GM10266 (cell line): Measurements from ENCODE around the gene ZFAND3.
"Not testable (repeated sequence)": the region's sequence is repeated elsewhere in the genome, so short reads cannot be mapped to it uniquely, and the experiment has no call there.

Experiments
- DNase-seq: peaks from one replicate; pipeline ENCODE4 v3.0.0; 2012; ENCODE audit errors: extremely low spot score
- TF ChIP-seq, protein P1 (sequence below): IDR thresholded peaks from 2 replicates; pipeline ENCODE4 v1.5.1; 2012; ENCODE audit warnings: mild to moderate bottlenecking, low read depth; ENCODE audit not compliant: control insufficient read depth, insufficient read depth; ENCODE audit errors: missing control alignments

The ZFAND3 gene

DNA sequence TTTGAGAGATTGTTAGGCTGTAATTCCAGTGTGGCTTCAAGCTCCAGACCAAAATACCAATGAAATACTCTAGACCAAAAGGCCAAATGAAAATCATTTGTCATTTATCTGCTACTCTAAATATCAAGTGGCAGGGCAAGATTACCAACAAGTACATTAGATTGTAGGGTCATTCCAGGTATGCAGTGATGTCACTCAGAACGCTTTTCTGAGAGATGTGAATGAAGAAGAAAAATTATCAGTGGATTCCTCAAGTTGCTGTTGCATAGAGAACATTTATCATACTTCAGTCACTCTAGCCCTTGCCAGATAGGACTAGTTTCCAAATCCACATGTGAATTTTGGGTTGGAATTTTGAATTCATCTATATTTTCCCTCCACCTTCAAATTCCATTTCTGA is 65.0 kb downstream of the ZFAND3 start:
- DNase-seq = no peak
- TF ChIP-seq, protein P1, sequence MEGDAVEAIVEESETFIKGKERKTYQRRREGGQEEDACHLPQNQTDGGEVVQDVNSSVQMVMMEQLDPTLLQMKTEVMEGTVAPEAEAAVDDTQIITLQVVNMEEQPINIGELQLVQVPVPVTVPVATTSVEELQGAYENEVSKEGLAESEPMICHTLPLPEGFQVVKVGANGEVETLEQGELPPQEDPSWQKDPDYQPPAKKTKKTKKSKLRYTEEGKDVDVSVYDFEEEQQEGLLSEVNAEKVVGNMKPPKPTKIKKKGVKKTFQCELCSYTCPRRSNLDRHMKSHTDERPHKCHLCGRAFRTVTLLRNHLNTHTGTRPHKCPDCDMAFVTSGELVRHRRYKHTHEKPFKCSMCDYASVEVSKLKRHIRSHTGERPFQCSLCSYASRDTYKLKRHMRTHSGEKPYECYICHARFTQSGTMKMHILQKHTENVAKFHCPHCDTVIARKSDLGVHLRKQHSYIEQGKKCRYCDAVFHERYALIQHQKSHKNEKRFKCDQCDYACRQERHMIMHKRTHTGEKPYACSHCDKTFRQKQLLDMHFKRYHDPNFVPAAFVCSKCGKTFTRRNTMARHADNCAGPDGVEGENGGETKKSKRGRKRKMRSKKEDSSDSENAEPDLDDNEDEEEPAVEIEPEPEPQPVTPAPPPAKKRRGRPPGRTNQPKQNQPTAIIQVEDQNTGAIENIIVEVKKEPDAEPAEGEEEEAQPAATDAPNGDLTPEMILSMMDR = no peak

DNA sequence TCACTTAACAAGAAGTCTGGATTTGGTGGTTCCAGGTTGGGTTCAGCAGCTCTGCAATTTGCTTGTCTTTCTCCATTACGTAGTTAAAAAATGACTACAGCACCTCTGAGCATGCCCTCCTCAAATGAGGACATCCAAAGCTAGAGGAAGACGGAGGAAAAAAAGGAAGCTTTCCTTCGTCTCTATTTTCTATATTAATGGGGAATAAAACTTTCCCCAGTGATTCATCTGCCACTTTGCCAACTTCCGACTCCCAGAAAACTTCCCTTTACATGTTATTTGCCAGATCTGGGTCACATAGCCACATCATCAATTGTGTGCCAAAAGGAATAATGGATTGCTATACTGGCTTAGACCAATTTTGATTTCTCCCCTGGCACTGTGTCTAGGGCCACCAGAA is 69.5 kb downstream of the ZFAND3 start:
- TF ChIP-seq, protein P1 = no peak
- no peak for DNase-seq

DNA sequence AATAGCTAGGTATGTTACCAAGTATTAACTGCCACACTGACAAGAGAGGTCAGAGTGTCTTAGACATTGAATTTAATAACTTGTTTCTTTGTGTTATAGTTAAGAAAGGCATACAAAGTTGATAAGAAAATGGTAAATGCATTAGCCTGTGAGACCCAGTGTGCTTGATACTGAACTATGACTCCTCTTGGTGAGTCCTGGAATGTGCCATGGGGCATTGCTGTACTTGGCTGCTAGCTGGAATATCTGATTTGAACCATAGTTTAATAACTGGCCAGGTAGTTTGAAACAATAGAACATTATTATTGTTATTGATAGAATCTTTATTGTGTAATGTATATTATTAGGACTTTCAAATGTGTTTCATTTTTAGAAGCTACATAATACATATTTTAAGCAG is 70.0 kb downstream of the ZFAND3 start:
- TF ChIP-seq, protein P1 = no peak
- DNase-seq = no peak

DNA sequence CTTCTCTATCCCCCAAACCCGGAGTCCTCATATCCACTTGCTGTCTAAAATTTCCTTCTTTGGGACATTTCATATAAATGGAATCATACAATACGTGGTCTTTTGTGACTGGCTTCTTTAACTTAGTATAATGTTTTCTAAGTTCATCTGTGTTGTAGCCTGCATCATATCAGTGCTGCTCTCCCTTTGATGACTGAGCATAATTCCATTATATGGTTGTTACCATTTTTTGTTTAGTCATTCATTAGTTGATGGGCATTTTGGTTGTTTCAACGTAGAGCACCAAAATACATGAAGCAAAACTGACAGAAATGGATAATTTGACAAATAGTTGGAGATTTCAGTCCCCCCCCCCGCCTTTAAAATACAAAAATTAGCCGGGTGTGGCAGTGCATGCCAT is 71.5 kb downstream of the ZFAND3 start:
- TF ChIP-seq, protein P1 = no peak
- DNase-seq = no peak

DNA sequence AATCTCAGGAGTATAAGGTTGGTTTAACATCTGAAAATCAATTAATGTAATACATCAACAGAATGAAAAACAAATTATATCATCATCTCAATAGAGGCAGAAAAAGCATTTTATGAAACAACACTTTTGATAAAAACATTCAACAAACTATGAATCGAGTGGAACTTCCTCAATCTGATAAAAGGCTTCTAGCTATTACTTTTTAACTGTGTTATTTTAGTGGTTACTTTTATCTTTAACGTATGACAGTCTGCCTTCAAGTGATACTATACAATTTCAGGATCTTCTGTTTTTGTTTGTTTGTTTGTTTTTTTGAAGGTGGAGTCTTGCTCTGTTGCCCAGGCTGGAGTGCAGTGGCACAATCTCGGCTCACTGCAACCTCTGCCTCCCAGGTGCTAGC is 73.7 kb downstream of the ZFAND3 start:
- DNase-seq = no peak
- TF ChIP-seq, protein P1 = no peak

DNA sequence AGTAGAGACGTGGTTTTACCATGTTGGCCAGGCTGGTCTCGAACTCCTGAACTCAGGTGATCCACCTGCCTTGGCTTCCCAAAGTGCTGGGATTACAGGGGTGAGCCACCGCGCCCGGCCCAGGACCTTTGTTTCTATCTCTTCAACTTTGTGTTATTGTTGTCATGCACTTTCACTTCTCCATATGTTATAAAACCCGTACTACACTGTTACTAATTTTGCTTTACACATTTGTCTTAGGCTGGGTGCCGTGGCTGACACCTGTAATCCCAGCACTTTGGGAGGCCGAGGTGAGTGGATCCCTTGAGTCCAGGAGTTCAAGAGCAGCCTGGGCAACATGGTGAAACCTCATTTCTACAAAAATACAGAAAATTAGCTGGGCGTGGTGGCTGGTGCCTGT is 74.2 kb downstream of the ZFAND3 start:
- DNase-seq = not testable (repeated sequence)

DNA sequence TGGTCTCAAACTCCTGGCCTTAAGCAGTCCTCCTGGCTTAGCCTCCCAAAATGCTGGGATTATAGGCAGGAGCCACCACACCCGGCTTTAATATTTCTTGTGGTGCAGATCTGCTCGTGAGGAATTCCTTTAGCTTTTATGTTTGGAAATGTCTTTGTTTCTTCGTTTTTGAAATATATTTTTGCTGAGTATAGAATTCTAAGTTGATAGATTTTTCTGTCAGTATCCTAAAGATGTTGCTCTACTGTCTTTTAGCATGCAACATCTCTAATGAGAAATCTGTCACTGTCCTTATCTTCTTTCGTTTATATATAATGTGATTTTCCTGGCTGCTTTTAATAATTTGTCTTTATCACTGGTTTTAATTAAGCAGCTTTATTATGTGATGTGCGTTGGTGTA is 75.1 kb downstream of the ZFAND3 start:
- no peak for DNase-seq
- TF ChIP-seq, protein P1 = no peak

DNA sequence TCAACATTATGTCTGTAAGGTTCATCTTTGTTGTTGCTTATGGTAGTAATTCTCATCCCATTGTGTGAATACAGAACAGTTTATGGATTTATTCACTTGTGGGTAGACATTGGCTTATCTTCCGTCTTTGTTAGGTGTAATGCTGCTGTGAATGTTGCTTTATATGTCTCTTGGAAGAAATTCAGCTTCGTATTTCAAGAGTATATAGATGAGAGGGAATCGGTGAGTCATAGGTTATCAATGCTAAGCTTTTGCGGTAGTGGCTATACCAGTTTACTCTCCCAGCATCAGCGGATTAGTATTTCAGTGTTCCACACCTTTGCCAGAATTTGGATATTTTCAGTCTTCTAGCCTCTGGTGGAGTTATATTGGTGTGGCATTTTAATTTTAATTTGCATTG is 77.8 kb downstream of the ZFAND3 start:
- TF ChIP-seq, protein P1 = no peak
- no peak for DNase-seq
